Activated CD4-positive, alpha-beta T cell treated with anti-CD3 and anti-CD28 coated beads, Interleukin-10, Interleukin-2, amounts not matched to agents 100 ng/mL and 50 ng/mL, durations not matched to agents 16 hours and 8 hours (primary cell): ENCODE measurements around the gene DROSHA.
"Not testable (repeated sequence)": the region's sequence is repeated elsewhere in the genome, so short reads cannot be mapped to it uniquely, and the experiment has no call there.

Experiments used
- DNase-seq: peaks from one replicate; pipeline ENCODE4 v3.0.0-alpha.2; 2020

DROSHA gene

DNA sequence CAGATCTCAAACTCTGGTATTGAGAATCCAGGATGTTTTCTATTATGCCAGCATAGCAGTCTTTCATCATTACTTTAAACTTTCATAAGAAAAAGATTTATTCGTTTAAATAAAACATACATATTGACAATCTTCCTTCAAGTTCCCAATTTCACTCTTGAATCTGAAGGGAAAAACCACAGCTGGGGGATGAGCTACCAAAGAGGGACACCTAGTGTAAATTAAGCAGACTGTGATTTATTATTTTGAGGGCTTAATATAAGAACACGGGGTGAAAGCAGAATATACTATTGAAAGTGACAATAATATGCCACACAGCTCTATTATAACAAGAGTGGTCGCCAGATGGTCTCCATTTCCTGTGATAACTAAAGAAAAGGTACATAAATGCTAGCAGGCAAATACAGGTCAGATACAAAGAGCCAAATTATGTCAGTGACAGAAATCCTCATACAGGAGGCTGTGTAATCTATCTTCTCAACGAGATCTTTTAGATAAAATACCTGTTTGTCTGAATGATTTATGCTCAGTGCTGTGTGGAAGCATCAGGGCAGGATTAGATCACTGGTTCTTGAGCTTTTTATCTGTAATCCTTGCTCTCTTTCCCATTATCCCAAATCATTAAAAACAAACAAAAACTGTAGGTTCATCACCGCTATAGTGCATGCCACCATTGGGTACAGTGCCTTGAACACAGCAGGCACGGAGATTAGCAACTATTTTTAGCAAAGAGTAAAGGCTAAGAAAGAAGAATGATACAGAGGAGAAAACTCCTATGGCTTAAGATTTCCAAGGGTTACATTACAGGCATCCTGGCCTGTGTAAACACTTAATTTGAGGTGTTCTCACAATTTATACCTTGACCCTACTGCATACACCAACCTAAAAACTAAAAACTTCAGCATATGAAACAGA is 116.6 kb downstream of the DROSHA start:
- no peak for DNase-seq

DNA sequence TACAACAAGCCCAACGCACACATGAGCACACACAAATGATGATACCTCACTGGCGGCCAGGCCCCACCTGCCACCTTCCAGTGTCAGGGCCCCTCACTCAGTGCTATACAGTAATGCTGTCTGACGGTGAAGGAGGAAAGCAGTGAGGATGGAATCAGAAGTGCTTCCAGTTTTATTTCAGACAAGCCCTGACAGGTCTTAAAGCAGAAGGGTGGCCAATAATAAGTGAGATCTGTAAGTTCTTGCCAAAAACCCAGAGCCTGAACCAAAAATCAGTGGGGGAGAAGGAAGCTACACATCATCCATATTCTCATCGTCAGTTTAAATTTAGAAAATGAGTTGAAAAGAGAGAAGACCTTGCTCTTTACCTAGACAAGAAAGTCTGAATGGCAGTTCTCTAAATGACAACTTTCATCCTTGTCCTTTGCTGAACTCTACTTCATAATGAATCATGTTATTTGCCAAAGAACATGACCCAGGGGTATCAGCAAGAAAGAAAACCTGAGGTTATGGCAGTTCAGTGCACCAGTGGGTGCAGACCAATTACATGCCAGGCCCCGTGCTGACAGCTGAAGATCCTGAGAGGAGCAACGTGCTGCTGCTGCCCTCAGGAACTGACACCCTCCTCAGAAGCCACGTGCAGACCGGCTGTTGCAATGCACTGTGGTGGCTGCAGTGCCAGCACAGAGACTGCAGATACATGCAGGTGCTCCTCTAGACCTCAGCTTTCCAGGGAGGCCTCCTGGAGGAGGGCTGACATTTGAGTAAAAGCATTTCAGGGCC is 118.7 kb downstream of the DROSHA start:
- DNase-seq: no peak

DNA sequence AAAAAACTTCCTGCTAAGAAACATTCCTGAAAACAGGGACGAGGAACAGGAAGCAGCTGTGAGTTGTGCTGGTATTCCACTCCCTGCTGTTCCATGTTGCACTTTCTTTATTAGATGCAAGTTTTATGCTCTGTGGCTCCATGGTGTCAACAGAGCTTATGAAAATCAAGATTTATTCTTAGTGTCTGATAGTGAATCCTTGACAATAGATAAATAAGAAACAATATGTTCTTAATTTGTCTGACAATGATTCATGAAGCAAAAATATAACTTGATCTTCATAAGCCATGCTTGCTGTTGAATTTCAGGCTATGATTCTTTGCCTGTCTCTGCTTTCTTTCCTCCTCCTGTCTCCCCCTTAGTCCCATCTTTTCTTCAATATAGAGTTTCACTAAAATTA is 119.6 kb downstream of the DROSHA start:
- no peak for DNase-seq

DNA sequence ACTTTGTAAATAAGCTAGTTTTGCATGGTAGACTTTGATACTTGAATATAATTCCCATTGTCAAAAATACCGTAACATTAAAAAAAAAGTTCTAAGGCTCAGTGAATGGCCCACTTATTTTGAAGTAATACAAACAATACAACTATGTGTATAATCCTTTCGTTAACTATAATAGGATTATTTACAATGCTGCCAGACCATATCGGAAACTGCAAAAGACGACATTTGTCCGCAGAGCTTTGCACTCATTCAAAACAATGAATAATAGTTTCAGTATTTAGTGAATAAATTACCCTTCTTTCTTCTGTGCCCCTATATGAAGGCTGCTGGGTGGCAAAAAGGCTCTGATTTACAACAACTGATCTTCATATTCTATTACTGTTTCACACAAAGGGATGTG is 121.8 kb downstream of the DROSHA start:
- DNase-seq: no peak

DNA sequence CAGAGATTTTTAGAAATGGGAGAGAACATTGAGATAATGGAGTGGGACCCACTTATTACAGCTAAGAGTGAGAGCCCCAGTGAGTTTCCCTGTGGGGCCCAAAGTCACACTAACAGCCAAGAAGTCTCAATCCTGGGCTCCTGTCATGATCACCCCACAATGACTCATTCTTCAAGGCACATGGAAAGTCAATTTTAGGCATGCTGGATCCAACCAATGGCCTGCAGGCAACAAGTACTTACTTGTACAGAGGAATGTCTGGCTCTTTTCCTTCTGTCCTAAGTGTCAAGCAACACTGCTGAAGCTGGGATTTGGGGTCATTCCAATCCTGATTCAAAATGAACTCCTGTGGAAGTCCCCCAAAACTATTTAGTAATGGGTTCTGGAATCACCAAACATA is 123.1 kb downstream of the DROSHA start:
- no peak for DNase-seq

DNA sequence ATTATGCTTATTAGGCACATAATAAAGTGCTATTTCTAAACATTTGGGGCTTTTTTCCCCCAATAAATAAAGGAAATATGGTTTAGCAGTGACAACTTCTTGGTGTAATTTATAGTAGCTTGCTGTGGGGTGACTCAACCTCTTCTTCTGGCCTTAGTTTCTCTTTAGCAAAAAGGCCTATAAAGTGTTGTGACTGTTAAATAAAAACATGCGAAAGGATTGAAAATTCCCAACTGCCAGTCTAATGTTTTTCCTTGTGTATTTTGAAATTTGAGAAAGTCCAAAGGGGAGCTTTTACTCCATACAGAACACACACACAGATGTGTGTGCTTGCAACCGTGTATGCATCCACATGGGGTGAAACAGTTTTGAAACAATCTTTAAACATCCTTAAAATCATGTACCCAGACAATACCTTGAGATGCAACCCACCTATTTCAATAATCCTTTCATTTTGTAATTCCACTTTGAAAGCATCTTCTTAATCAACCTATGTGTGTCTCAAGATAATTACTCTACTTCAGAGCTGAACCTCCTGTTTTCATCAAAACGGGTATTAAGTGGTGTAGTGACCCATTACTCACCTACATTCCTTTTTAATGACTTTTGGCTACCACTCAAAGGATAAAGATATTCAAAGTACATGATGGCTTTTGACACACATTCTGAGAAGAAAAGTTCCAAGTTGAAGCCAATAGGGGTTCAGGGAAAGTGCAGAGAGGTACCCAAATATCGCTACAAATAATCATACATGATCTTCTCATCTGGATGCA is 123.8 kb downstream of the DROSHA start:
- no peak for DNase-seq

DNA sequence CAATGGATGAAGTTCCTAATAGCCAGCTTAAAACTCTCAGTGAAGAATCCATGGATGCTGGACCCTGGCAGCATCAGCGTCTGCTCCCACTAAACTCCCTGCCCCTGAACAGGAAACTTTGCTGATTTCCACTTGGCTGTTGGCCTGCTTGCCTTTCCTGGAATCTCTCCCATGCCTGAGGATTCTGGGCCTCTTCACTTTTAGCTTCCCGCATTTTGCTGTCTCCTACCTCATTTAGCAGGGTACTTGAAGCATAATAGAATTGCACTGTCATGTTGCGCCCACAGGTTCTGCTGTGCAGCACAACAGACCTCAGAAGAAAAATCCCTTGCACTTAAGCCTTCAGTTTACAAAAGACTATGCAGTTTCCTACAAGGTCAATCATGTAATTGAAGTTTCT is 127.6 kb downstream of the DROSHA start:
- DNase-seq: no peak

DNA sequence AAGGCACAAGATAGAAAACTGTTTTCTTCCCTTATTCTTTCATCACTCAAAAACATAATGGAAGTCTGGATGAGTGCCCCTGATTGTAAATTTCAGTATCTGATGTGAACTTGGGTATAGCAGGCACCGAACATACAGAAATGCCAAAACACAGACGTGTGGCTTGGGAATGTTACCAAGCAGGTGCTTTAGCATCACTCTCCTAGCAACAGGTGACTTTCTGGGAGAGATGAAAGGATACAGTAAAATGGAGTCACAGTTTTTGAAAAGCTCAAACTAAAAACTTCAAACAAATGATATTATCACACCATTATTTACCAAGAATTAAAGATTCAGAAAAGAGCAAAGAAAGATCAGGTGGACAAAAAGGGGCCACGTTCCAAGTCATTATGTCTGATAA is 130.2 kb downstream of the DROSHA start:
- no peak for DNase-seq

DNA sequence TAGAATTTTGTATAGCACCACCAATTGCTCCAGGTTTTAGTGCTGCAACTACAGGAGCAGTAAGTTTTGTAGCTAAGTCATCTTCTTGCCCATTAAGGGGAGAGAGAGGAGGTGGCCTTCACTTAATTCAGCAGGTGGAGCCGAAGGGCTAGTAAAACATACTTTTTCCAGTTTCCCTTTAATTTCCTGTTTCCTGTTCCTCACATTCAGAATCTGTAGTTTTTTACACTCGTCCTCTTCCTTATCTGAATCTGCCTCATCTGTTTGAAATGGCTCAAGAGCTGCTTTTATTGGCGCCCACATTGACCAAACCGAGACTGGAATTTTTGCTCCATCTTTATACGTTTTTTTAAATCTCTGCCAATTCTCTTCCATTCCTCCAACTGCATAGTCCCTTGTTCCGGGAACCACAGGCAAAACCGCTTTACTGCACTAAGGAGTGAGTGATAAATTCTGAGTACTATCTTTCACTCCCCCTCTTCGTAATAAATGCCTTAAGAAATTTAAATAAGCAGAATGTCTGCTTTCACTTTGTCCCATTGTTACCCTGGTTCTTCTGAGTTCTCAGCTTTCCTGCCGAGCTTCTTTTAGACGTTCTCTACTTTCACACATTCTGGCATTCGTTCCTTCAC is 133.9 kb downstream of the DROSHA start:
- no peak for DNase-seq

DNA sequence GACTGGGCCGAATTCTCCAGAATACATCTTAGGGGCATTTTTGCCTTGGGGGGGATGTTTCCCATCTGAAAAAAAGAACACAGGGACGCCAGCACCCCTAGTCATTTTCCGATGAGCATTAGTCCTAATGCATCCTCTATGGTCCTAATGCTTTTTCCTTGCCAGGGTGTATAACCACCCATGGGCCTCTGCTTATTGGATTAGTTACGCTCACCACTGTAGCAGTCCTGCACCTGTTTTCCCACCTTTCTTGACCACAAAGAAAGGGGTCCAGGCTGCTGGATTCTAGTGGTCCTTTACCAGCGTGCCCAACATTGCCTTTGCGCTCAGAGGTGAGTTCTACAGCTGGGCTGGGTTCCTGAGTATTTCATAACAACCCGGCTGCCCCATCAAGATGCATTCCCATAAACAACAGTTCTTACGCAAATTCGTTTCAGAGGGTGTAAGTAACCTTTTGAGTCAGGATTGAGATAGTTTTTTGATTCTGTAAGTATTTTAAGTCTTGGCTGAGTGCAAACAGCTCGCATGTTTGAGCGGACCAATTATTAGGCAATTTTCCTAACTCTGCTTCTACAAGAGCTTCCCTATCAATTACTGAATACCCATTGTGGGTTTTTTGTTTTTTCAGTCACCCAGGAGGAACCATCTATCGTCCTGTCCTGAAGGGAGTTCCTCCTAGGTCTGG is 135.1 kb downstream of the DROSHA start:
- DNase-seq: no peak

DNA sequence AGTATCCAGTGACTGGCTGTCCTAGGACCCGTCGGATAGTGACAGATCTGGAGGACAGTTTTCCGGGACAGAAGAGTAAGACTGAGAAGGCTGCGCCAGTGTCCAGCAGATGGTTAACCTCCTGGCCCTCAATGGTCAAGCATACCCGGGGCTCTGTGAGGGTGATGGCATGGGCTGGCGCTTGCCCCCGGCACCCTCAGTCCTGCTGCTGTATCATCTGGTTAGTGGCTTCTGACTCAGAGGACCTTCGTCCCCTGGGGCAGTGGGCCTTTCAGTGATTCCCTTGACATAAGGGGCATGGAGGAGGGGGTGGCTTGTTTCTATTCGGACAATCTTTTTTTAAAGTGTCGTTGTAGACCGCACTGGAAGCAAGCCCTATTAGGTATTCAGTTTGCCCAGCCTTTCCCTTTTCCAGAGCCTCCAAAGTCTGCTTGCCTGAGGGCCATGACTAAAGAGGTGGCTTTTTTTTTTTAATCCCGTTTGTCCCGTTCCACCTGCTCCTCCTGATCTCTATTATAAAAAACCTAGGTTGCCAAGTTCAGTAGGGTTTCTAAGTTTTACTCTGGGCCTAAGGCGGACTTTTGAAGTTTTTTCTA is 136.3 kb downstream of the DROSHA start:
- not testable (repeated sequence) for DNase-seq

DNA sequence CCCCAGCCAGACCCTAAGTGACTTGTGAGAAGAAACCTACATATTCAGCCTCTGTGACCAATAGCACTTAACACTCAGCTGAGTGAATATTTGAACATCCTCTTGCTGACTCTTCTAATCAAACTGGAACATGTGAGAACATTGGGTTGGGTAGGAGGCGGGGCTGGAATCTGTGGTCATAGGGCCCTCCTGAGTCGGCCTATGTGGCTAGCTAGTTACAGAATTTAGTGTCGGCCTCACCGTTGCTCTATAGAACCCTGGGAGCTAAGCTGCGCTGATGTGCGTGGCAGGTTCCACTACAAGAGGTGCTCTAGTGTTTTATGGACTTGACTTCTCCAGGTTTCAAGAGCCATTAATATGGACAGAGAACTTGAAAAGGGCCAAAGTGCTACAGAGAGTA is 138.8 kb downstream of the DROSHA start:
- DNase-seq: no peak

DNA sequence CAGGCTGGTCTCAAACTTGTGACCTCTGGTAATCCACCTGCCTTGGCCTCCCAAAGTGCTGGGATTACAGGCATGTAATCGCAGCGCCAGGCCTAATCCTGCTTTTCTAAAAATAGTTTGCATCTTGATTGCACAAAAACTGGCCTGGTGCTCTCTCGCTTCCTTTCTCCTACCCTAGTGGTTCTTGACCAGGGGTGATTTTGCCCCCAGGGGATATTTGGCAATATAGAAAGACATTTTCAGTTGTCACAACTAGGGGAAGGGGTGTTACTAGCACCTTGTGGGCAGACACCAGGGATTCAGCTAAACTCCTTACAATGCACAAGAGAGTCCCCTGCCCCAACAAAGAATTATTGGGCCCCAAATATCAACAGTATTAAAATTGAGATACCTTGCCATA is 139.8 kb downstream of the DROSHA start:
- DNase-seq: no peak

DNA sequence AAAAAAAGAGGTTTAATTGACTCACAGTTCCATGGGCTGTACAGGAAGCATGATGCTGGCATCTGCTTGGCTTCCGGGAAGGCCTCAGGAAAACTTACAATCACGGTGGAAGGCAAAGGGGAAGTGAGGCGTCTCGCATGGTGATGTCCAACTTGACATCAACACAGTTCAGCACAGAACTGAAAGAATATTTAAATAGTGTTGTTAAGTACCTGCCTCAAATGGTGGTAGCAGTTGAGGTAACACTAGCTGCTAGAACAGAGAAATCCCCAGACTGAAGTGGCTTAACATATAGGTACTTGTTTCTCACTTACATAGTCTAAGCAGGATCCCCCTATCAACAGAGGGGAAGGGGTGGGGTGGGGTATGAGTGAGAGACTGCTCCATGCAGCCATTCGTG is 141.6 kb downstream of the DROSHA start:
- no peak for DNase-seq

DNA sequence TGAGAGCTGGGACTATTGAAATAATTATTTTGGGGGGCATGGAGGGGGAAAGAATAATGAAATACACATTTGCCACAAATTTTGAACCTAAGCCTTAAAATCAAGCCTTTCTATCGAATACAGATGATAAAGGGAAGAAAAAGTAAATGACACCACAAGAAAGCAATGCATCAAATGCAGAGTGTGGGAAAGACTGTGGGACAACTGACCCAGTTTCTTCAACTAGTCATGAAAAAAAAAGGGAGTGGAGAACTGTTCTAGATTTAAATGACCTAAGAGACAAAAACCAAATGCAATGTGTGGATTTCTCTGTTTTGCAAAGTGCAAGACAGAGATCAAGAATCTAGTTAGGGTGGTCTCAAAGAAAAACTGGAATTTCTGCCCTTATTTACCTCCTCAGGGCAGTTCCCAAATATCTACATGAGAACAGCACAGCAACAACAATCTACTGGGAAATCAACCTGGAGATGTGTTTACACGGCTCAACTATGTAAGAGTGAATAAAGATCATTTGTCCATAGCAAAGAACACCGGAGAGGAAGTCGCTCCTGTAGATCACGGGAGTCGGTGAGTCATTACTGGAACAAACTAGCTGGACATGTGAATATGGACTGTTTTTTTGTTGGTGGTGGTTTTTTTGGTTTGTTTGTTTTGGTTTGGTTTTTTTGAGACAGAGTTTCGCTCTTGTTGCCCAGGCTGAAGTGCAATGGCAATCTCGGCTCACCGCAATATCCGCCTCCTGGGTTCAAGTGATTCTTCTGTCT is 145.9 kb downstream of the DROSHA start:
- DNase-seq: no peak

DNA sequence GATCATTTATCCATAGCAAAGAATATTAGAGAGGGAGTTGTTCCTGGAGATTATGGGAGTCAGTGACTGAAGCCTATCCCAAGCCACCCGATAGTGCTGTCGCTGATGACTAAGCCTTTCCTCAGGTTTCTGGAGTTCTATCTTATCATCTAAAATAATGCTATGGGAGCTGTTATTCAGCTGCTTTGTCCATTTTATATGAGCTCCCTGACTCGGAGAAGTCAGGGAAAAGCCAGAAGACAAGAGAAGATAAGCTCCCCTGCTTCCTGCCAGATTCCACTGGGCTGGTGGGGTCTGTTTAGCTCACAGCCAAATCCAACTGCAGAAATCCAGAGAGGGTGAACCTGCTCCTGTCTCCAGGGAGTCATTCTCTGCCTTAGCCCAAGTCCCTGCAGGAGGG is 148.2 kb downstream of the DROSHA start:
- no peak for DNase-seq

DNA sequence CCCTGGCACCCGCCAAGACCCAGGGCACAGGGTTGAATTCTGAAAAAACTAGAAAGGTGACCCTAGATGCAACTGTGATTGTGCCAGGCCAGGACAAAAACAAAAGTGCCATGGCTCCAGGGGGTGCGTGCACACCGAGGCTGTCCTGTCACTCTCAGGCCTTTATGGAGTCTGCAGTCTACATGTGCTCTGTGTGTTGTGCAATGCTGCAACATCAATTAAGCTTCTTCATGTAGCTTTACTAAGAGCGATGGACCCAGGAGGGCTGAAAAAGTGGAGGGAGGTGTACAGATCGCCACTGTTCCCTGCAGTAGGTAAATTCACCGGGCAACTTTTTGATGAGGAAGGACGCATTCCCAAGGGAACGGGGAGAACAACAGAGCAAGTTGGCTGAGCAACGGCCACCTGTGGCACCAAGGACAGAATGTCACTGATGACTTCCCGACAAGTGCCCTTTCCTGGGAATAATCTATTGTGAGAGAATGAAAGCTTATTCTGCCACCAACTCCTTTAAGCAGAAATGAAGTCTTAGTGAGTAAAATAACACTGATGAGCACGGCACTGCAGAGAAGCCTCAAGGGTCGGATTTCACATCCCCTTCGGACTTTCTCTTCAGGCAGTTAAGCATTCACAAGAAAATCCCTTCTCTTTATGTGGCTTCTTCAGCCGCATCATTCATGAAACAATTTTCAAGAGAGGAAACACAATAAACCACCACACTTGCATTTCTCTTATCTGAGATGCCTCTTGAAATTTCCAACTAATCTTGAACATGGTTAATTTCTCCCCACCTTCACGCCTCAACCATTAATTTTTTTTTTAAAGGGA is 149.6 kb downstream of the DROSHA start:
- no peak for DNase-seq

DNA sequence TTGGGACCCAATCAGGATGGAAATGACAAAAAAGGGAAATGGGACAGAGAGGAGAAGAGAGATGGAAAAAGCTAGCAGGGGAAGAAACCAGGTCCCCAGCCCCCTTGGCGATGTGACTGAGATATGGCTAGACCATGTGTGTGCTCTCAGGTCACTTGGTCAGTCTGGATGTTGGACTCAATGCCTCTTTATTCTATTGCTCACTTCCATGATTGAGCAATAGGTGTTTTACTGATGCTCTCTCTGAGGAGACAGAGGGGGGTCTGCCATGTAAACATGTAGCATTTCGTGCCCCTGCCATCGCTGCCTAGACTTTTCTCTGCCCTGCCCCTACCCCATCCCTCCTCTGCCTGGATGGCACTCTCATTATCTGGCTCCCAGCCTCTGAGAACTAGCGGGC is 150.6 kb downstream of the DROSHA start:
- DNase-seq: no peak

DNA sequence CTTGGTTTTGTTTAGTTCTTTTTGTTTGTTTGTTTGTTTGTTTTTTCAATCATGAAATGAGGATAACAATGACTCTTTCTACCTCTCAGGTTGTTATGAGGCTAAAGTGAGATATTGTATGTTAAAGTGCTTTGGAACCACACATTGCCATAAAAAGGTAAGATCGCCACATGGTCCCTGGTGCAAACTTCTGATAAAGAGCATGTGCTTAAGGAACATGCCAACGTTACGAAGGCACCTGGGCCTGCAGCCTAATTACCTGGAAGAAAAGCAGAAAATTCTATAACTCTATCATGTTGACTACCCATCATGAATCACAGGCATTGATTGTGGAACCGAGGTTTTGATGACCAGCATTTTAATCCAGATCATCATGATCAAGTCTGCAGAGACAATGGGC is 151.8 kb downstream of the DROSHA start:
- DNase-seq: no peak

DNA sequence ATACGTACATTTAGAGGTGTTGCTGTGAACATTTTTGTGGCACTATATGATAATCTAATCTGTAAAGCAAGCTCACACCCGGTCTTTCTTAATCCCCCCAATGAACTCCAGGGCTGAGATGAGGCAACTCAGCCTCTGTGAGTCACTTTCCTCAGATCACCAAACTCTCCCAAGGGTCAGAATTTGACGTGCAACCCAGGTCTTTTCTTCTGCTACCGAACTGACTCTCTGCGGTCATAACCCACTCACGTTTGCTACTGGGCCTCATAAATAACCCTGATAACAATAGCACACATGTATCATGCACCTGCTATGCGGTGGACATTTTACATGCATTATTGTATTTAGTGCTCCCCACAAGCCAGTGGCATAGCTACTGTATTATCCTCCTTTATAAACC is 153.1 kb downstream of the DROSHA start:
- DNase-seq: no peak
